Measurements from ENCODE around the gene IRX4.

DNA sequence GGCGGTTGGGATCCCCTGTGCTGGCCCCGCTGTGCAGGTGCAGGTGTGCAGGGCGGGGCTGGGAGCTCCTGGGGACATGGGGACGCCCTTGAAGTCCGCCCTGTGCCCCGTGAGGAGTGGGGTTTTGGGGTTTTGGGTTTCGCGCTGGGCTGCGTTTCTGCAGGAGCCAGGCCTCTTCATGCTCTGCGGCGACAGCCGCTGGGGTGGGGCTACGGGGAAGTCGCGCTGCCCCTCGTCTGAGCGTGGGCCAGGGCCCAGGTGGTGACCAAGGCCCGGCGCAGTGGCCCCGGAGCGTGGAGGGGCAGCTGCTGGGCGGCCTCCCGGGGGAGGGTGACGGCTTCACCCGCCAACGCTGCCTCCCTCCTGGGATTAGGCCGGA, 47.8 kb upstream of the IRX4 start:
- no peak for TF ChIP-seq RARB (CRISPR knock-in tag; IDR thresholded peaks at IDR 0.05)
- TF ChIP-seq ARNTL (CRISPR knock-in tag; IDR thresholded peaks at IDR 0.05; ENCODE audit: borderline replicate concordance, low read depth): no peak
- no peak for TF ChIP-seq ESRRG (CRISPR knock-in tag; IDR thresholded peaks at IDR 0.05)
